Activated T-cell treated with anti-CD3 and anti-CD28 coated beads, Interleukin-2, amount 50 U/mL, for 24 hours (primary cell): ENCODE data around the gene TMEM187.
"Not testable (repeated sequence)": the region's sequence is repeated elsewhere in the genome, so short reads cannot be mapped to it uniquely, and the experiment has no call there.

Experiments
- DNase-seq: peaks from one replicate; pipeline ENCODE4 v3.0.0-alpha.2; 2020
- H3K27ac Mint-ChIP-seq: 2 replicates; pipeline ENCODE4 v1.8.0; 2020; ENCODE audit warnings: mild to moderate bottlenecking, mixed read lengths
- H3K27me3 Mint-ChIP-seq: 2 replicates; pipeline ENCODE4 v1.8.0; 2020; ENCODE audit warnings: mixed read lengths
- H3K36me3 Mint-ChIP-seq: 2 replicates; pipeline ENCODE4 v1.8.0; 2020; ENCODE audit warnings: low read depth, mixed read lengths
- H3K4me1 Mint-ChIP-seq: 2 replicates; pipeline ENCODE4 v1.8.0; 2020; ENCODE audit warnings: low read depth, mixed read lengths
- H3K4me3 Mint-ChIP-seq: 2 replicates; pipeline ENCODE4 v1.8.0; 2020; ENCODE audit warnings: mild to moderate bottlenecking, moderate library complexity, mixed read lengths
- H3K9me3 Mint-ChIP-seq: 2 replicates; pipeline ENCODE4 v1.8.0; 2020; ENCODE audit warnings: mixed read lengths

TMEM187 gene

DNA sequence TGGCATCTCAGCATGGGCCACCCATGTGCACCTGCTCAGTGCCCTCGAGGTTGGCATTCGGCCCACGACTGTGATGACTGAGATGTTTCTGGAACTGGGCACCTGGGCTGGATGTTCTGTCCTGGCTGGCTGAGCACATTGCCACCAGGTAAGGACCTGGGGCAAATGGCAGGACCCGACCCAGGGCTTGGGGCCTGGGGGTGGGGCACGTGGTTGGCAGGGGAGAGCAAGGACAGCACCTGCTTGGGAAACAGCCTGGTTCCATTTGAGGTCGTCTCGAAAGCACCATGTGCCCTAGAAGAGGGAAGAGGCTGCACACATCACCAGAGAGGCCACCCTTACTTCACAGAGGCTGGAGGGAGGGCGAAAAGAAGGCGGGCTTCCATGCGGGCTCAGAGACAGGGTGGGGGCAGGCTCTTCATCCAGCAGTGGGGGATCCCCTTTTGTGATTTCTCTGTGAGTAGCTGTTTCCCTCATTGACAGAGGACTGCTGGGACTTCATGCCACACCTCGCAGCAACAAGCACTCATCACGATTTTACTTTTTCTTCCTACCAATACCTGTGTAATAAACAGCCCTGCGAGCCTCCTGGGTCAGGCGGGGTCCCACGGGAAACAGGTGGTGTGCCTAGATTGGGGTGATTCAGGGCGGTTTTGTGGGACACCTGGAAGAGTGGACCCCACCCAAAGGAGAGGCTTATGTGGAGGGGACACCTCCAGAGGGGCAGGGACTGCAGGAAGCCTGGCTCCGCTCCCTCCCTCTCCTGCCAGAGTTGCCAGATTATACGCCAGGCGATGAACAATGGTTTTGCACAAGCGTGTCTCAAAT is 12.0 kb downstream of the TMEM187 start:
- peak; percentile 61 for DNase-seq
- Mint-ChIP-seq H3K27me3 (peaks cover 53% of the 10 kb centered on the region), H3K4me1 (peaks cover 60% of the 10 kb centered on the region), H3K36me3 (no peaks in the 10 kb centered on the region), H3K4me3 (peak overlapping the region; percentile 71), H3K27ac (peak overlapping the region; percentile 97), H3K9me3 (no peaks in the 10 kb centered on the region)

DNA sequence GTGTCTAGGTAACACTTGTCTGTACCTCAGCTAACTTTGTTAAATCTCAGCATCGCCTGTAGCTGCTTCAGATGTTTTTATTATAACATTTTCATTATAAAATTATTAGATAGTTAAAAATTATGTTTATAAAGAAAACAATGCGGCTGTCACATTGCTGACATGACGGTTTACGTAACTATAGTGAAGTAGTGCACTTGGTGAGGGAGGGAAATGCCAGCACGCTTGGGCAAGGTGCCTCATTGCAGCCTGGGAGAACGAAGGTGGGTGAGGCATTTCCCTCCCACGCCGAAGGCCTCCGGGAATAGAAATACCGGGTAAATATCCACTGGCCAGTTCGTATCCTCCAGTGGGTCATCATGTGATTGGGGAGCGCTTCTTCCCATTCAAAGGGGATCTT is 15.9 kb downstream of the TMEM187 start:
- H3K4me3 Mint-ChIP-seq, result no peak overlapping the region
- H3K27me3 Mint-ChIP-seq, result peaks cover 44% of the 10 kb centered on the region
- H3K4me1 Mint-ChIP-seq, result peaks cover 37% of the 10 kb centered on the region
- no peaks in the 10 kb centered on the region for H3K36me3 Mint-ChIP-seq
- DNase-seq, result no peak
- no peaks in the 10 kb centered on the region for H3K9me3 Mint-ChIP-seq
- no peak overlapping the region for H3K27ac Mint-ChIP-seq

DNA sequence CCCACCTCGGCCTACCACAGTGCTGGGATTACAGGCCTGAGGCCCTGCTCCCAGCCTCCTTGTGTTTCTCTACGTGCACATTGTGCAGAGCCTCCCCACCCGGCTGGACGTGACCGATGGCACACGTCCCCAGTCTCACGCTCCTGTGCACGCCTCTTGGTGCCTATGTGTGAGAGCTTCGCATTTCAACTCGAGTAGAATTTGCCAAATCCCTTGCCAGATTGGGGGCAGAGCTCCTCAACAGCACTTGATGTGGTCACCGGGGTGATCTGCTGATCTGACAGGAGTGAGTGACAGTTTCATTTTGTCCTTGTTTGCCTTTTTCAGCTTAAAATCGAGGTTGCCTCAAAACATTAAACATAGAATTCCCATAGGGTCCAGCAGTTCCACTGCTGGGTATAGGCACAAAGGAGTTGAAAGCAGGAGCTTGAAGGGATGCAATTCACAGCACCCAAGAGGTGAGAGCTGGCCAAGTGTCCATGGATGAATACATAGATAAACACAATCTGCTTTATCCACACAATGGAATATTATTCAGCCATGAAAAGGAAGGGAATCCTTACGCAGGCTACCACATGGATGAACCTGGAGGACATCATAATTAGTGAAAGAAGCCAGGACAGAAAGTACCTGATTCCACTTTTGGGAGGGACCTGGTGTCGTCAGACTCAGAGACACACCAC is 17.6 kb downstream of the TMEM187 start:
- Mint-ChIP-seq H3K27me3 (peaks cover 33% of the 10 kb centered on the region), H3K4me3 (no peak overlapping the region), H3K36me3 (no peaks in the 10 kb centered on the region), H3K4me1 (peaks cover 23% of the 10 kb centered on the region), H3K27ac (peak overlapping the region; percentile 76), H3K9me3 (no peaks in the 10 kb centered on the region)
- no peak for DNase-seq

DNA sequence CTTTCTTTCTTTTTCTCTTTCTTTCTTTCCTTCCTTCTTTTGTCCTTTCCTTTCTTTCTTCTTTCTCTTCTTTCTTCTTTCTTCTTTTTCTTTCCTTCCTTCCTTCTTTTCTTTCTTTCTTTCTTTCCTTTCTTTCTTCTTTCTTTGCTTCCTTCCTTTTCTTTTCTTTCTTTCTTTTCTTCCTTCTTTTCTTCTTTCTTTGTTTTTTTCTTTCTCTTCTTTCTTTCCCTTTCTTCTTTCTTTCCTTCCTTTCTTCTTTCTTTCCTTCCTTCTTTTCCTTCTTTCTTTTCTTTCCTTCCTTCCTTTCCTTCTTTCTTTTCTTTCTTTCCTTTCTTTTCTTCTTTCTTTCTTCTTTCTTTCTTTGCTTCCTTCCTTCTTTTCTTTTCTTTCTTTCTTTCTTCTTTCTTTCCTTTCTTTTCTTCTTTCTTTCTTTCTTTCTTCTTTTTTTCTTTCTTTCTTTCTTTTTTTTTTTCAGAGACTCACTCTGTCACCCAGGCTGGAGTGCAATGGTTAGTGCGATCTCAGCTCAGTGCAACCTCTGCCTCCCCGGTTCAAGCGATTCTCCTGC is 18.5 kb downstream of the TMEM187 start:
- Mint-ChIP-seq H3K27ac (no peak overlapping the region), H3K27me3 (peaks cover 37% of the 10 kb centered on the region), H3K9me3 (no peaks in the 10 kb centered on the region), H3K4me3 (no peak overlapping the region), H3K4me1 (peaks cover 18% of the 10 kb centered on the region), H3K36me3 (no peaks in the 10 kb centered on the region)
- DNase-seq, result no peak

DNA sequence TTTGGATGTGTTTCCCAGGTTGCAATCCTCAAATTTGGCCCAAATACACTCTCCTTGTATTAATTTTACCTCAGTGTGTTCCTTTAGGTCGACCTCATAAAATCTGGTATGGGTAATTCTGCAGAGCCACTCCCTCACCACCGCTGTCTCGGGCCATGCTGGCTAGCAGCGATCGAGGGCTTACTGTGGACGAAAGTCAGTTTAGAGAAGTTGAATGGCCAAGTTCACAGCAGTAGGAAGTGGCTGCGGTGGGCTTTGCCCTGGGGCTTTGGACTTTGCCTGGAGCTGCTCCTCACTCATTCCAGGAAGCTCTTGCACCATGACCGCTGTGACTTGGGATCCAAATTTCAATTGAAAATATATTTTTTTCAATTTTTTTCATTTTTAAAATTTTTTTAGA is 19.6 kb downstream of the TMEM187 start:
- Mint-ChIP-seq H3K27me3 (peaks cover 43% of the 10 kb centered on the region), H3K9me3 (no peaks in the 10 kb centered on the region), H3K4me3 (no peak overlapping the region), H3K27ac (no peak overlapping the region), H3K4me1 (peaks cover 15% of the 10 kb centered on the region), H3K36me3 (no peaks in the 10 kb centered on the region)
- DNase-seq, result no peak

DNA sequence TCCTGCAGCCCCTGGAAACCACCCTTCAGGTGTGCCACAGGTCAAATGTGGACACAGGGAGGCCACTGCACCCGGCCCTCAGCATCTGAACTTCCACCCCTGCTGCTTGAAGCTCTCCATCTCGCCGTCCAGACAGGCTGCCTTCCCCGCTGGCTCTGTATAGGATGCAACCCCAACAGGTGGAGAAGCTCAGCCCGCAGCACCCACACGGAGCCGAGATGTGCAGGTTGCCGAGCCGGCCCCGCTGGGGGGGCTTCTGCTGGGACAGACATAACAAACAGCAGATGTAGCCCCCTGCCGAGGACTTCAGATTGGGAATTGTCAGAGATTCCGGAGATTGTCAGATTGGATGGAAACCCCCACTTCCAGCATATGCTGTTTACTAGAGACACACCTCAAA is 20.5 kb downstream of the TMEM187 start:
- H3K4me3 Mint-ChIP-seq, result no peak overlapping the region
- no peaks in the 10 kb centered on the region for H3K36me3 Mint-ChIP-seq
- no peaks in the 10 kb centered on the region for H3K9me3 Mint-ChIP-seq
- no peak overlapping the region for H3K27ac Mint-ChIP-seq
- H3K4me1 Mint-ChIP-seq, result peaks cover 14% of the 10 kb centered on the region
- no peak for DNase-seq
- H3K27me3 Mint-ChIP-seq, result peaks cover 48% of the 10 kb centered on the region

DNA sequence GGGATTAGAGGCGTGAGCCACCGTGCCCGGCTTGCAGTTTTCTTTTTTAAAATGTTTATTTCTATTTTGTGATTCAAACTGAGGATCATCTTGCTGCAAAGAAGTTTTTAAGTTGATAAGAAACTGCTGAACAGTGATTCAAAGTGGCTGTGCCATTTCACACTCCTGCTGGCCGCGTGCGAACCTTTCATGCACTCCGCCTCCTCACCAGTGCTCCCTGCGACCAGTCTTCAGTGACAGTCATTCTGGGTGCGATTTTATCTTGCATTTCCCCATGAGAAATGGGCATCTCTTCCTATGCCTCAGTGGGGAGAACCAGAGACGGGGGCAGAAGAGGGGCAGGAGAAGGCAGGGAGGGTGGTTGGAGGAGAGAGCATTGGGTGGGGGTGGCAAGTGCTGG is 21.4 kb downstream of the TMEM187 start:
- no peak for DNase-seq
- Mint-ChIP-seq H3K9me3 (no peaks in the 10 kb centered on the region), H3K36me3 (no peaks in the 10 kb centered on the region), H3K4me3 (no peak overlapping the region), H3K27ac (no peak overlapping the region), H3K4me1 (peaks cover 14% of the 10 kb centered on the region), H3K27me3 (peaks cover 50% of the 10 kb centered on the region)

DNA sequence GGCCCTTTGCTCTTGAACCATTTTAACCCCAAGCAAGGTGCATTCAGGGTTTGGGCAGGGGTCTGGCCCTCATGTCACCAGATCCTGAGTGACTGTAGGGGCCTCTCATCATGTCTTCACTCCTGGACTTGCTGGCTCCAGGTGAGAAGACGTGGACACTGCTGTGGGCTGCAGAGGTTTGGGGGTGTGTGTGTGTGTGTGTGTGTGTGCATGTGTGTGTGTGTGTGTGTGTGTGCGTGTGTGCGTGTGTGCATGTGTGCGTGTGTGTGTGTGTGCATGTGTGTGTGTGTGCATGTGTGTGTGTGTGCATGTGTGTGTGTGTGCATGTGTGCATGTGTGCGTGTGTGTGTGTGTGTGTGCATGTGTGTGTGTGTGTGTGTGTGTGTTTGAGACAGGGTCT is 21.8 kb downstream of the TMEM187 start:
- not testable (repeated sequence) for H3K9me3 Mint-ChIP-seq, DNase-seq, H3K4me3 Mint-ChIP-seq, H3K27ac Mint-ChIP-seq, H3K36me3 Mint-ChIP-seq
- Mint-ChIP-seq H3K4me1 (peaks cover 12% of the 10 kb centered on the region), H3K27me3 (peaks cover 52% of the 10 kb centered on the region)

DNA sequence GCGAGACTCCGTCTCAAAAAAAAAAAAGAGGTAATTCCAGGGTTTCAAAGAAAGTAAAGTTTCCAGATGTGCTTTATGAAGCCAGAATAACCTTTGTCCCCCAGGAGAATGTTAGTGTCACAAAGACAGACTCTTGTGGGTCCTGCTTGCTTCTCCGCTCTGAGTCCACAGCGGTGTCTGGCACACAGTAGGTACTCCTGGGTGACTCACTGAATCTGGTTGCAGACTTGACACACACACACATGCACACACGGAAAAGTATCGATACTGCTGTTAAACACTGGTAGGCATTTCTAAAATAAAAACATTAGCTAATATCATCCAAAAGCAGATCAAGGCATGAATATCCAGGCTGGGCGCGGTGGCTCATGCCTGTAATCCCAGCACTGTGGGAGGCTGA is 22.9 kb downstream of the TMEM187 start:
- Mint-ChIP-seq H3K27me3 (peaks cover 49% of the 10 kb centered on the region), H3K27ac (no peak overlapping the region), H3K4me1 (peaks cover 2% of the 10 kb centered on the region), H3K36me3 (no peaks in the 10 kb centered on the region), H3K9me3 (no peaks in the 10 kb centered on the region), H3K4me3 (no peak overlapping the region)
- no peak for DNase-seq

DNA sequence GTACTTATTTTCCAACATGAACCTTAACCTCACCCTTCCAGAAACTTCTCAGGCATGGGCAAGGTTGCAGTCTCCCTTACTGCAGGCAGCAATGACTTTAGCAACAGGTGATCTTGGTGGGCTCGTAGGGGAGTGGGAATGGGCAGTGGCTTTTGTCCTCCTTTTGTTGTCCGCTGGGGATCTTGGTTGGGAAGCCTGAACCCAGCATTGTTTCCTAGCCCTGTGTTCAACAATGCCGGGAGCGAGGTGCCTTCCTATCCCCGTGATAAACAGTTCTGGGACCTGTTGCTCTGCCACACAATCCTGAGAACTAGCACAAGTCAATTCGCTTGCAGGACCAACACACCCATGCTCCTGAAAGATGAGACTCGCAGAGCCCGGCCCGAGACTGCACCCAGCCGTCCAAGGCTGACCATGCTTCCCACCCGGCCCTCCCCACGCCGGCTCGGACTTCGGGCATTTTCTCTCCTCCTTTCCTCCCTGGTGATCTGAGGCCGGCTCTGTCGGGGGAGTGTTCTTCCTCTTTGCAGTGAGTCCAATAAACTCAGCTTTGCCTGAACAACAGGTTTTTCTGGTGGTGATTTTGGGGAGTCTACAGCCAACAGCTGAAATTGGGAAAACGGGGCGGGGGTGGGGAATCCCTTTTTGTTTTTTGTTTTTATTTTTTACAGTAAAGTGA is 26.9 kb downstream of the TMEM187 start:
- H3K9me3 Mint-ChIP-seq, result no peaks in the 10 kb centered on the region
- no peak overlapping the region for H3K27ac Mint-ChIP-seq
- peaks cover 13% of the 10 kb centered on the region for H3K4me1 Mint-ChIP-seq
- DNase-seq, result no peak
- no peak overlapping the region for H3K4me3 Mint-ChIP-seq
- peaks cover 2% of the 10 kb centered on the region for H3K36me3 Mint-ChIP-seq
- peaks cover 60% of the 10 kb centered on the region for H3K27me3 Mint-ChIP-seq

DNA sequence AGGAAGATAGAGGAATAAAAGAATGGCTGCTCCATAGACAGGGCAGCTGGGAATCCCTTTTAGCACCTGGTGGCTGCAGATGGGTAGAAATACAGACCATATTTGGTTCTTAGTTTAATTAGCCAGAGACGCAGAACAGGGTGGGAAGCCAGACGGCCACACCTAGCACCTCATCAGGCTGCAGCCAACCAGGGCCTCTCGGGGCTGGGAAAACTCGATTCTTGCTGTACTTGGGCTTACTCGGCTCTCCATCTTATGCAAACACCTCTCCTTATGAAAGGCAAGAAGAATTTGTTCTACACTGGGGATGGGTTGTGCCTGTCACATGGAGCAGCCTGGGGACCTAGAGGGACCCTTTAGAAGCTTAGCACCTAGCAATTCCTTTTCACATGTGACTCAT is 27.5 kb downstream of the TMEM187 start:
- Mint-ChIP-seq H3K27me3 (peaks cover 63% of the 10 kb centered on the region), H3K4me1 (peaks cover 13% of the 10 kb centered on the region), H3K4me3 (no peak overlapping the region), H3K27ac (no peak overlapping the region), H3K36me3 (peaks cover 2% of the 10 kb centered on the region), H3K9me3 (no peaks in the 10 kb centered on the region)
- DNase-seq, result no peak

DNA sequence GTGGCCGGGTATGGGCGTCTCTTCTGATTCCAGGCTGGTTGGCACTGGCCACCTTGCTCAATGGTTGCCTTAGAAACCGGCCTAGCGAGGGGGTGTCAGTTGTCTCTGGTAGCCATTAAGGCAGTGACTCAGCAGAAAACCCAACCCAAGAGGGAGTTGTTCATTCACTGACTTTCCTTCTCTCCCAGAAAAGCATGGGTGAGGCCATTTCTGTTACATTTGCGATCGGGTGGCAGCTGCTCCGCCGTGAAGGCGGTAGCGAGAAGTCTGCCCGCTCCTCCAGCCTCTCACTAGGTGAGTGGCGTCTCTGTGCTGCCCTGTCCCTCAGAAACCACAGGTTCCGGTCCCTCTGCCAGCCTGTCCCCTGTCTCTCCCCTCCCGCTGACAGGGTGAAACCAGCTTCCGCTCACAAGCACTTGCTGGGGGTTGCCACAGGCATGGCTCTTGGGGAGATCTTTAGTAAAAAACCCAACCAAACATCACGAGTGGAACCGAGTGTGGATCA is 29.7 kb downstream of the TMEM187 start:
- Mint-ChIP-seq H3K27me3 (peaks cover 64% of the 10 kb centered on the region), H3K9me3 (no peaks in the 10 kb centered on the region), H3K27ac (peak overlapping the region; percentile 93), H3K4me3 (peak overlapping the region; percentile 65), H3K4me1 (peaks cover 13% of the 10 kb centered on the region), H3K36me3 (peaks cover 15% of the 10 kb centered on the region)
- peak; percentile 69 for DNase-seq

DNA sequence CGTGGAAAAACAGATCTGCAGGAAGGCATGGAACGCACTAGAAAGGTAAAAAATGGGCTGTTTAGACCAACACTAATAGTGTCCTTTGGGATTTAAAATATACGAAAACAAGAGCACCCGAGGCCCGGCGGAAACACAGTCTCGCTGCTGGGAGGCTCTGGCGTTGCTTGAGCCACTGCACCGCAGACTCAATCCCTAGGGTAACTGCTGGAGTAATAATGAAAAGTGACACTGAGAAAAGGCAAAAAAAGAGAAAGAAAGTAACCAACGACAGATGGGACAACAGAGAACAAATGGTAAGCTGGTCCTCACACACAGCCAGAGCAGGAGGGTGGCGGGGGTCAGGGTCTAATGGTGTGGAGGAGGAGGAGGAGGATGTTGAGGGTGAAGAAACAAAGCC is 31.8 kb downstream of the TMEM187 start:
- Mint-ChIP-seq H3K27ac (no peak overlapping the region), H3K4me3 (no peak overlapping the region), H3K4me1 (peaks cover 17% of the 10 kb centered on the region), H3K36me3 (peaks cover 29% of the 10 kb centered on the region), H3K9me3 (no peaks in the 10 kb centered on the region), H3K27me3 (peaks cover 65% of the 10 kb centered on the region)
- DNase-seq, result no peak

DNA sequence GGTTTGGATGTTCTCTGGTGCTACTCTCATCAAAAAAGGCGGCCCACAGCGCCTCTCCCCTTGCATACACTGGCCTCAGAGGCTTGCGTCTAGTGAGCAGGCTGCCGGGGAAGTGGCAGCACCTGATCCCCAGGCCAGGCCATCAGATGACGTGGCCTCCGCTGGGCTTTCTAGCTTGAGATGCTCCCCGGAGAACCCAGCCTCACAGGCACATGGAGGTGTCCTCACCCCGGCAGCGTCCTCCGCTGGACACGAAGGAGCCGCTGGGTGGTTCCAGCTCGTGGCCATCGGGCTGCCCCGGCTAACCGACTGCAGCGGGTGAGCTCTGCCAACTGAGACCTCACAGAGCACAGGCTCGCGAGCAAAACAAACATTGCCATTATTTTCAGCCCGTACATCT is 34.4 kb downstream of the TMEM187 start:
- H3K9me3 Mint-ChIP-seq, result no peaks in the 10 kb centered on the region
- H3K27me3 Mint-ChIP-seq, result peaks cover 62% of the 10 kb centered on the region
- peaks cover 51% of the 10 kb centered on the region for H3K36me3 Mint-ChIP-seq
- H3K4me1 Mint-ChIP-seq, result peaks cover 14% of the 10 kb centered on the region
- no peak for DNase-seq
- no peak overlapping the region for H3K27ac Mint-ChIP-seq
- no peak overlapping the region for H3K4me3 Mint-ChIP-seq
